ENCODE measurements around the gene XPNPEP3. TPM values are rescaled to one million over a fixed set of nuclear protein-coding genes. Genes with fewer than 3 reads are reported as not detected.
"Not testable (repeated sequence)": the region's sequence is repeated elsewhere in the genome, so short reads cannot be mapped to it uniquely, and the experiment has no call there.

The XPNPEP3 gene
- total and polyA plus RNA-seq, 5 donors: 7.1 to 25.6 (median 19.6) TPM

GRCh38 chr22:40894417-40894816 lies 37.5 kb downstream of the XPNPEP3 start:
- WGBS: 66% methylated on average over 4 of the region's 4 CpGs
- Histone ChIP-seq H3K9me3 (ENCODE audit: control insufficient read depth, low read length) (no peaks in the 10 kb centered on the region), H3K27ac (ENCODE audit: low read length) (no peak overlapping the region), H3K4me1 (ENCODE audit: control insufficient read depth, insufficient read depth, low read length) (peaks cover 3% of the 10 kb centered on the region), H3K4me3 (ENCODE audit: low read length) (no peak overlapping the region), H3K27me3 (ENCODE audit: control insufficient read depth, insufficient read depth) (no peaks in the 10 kb centered on the region)
- no peak for ATAC-seq
- intact Hi-C loops (cut with DNase I): no loop called here
- DNase-seq: no peak

GRCh38 chr22:40898850-40899357 lies 42.0 kb downstream of the XPNPEP3 start:
- H3K9me3 ChIP-seq (ENCODE audit: control insufficient read depth, low read length): no peaks in the 10 kb centered on the region
- DNase-seq (no peak), ATAC-seq (peak; percentile 35 to 36)
- no peaks in the 10 kb centered on the region for H3K27me3 ChIP-seq (ENCODE audit: control insufficient read depth, insufficient read depth)
- no peak overlapping the region for H3K27ac ChIP-seq (ENCODE audit: low read length)
- peaks cover under 1% of the 10 kb centered on the region for H3K4me1 ChIP-seq (ENCODE audit: control insufficient read depth, insufficient read depth, low read length)
- WGBS: 39% methylated on average over 3 of the region's 3 CpGs
- intact Hi-C loops (cut with DNase I): no loop called here
- no peak overlapping the region for H3K4me3 ChIP-seq (ENCODE audit: low read length)

- no peaks in the 10 kb centered on the region for H3K27me3 ChIP-seq (ENCODE audit: control insufficient read depth, insufficient read depth)
- no peak for ATAC-seq
- intact Hi-C loops (cut with DNase I): no loop called here
- no peaks in the 10 kb centered on the region for H3K4me1 ChIP-seq (ENCODE audit: control insufficient read depth, insufficient read depth, low read length)
- DNase-seq: no peak
- 93% methylated on average over 1 of the region's 1 CpG for WGBS
- H3K9me3 ChIP-seq (ENCODE audit: control insufficient read depth, low read length): no peaks in the 10 kb centered on the region
- H3K27ac ChIP-seq (ENCODE audit: low read length): no peak overlapping the region
- no peak overlapping the region for H3K4me3 ChIP-seq (ENCODE audit: low read length)
Observed at GRCh38 chr22:40904101-40904500, 47.2 kb downstream of the XPNPEP3 start.

GRCh38 chr22:40908895-40909294 lies 51.9 kb downstream of the XPNPEP3 start:
- H3K27me3 ChIP-seq (ENCODE audit: control insufficient read depth, insufficient read depth): no peaks in the 10 kb centered on the region
- no peaks in the 10 kb centered on the region for H3K9me3 ChIP-seq (ENCODE audit: control insufficient read depth, low read length)
- ATAC-seq (no peak), DNase-seq (no peak)
- no peak overlapping the region for H3K27ac ChIP-seq (ENCODE audit: low read length)
- H3K4me1 ChIP-seq (ENCODE audit: control insufficient read depth, insufficient read depth, low read length): no peaks in the 10 kb centered on the region
- 94% methylated on average over 6 of the region's 6 CpGs for WGBS
- intact Hi-C loops (cut with DNase I): no loop called here
- H3K4me3 ChIP-seq (ENCODE audit: low read length): no peak overlapping the region

GRCh38 chr22:40911772-40912171 lies 54.8 kb downstream of the XPNPEP3 start:
- intact Hi-C loops (cut with DNase I): no loop called here
- no peak for DNase-seq
- no peak for ATAC-seq
- Histone ChIP-seq H3K9me3 (ENCODE audit: control insufficient read depth, low read length) (no peaks in the 10 kb centered on the region), H3K4me1 (ENCODE audit: control insufficient read depth, insufficient read depth, low read length) (no peaks in the 10 kb centered on the region), H3K4me3 (ENCODE audit: low read length) (no peak overlapping the region), H3K27me3 (ENCODE audit: control insufficient read depth, insufficient read depth) (no peaks in the 10 kb centered on the region), H3K27ac (ENCODE audit: low read length) (no peak overlapping the region)
- WGBS: 86% methylated on average over 3 of the region's 3 CpGs

GRCh38 chr22:40912987-40913386 lies 56.0 kb downstream of the XPNPEP3 start:
- not testable (repeated sequence) for H3K4me3 ChIP-seq (ENCODE audit: low read length)

GRCh38 chr22:40919446-40919845 lies 62.5 kb downstream of the XPNPEP3 start:
- no peak overlapping the region for H3K4me3 ChIP-seq (ENCODE audit: low read length)
- 85% methylated on average over 5 of the region's 5 CpGs for WGBS
- intact Hi-C loops (cut with DNase I): no loop called here
- DNase-seq (no peak), ATAC-seq (no peak)
- H3K9me3 ChIP-seq (ENCODE audit: control insufficient read depth, low read length): no peaks in the 10 kb centered on the region
- no peaks in the 10 kb centered on the region for H3K4me1 ChIP-seq (ENCODE audit: control insufficient read depth, insufficient read depth, low read length)
- H3K27ac ChIP-seq (ENCODE audit: low read length): no peak overlapping the region
- H3K27me3 ChIP-seq (ENCODE audit: control insufficient read depth, insufficient read depth): no peaks in the 10 kb centered on the region

More at GRCh38 chr22:40912987-40913386, 56.0 kb downstream of the XPNPEP3 start:
- H3K9me3 ChIP-seq (ENCODE audit: control insufficient read depth, low read length); DNase-seq; ATAC-seq; H3K27me3 ChIP-seq (ENCODE audit: control insufficient read depth, insufficient read depth); intact Hi-C loops (cut with DNase I); H3K27ac ChIP-seq (ENCODE audit: low read length); H3K4me1 ChIP-seq (ENCODE audit: control insufficient read depth, insufficient read depth, low read length): not testable (repeated sequence)
- 97% methylated on average over 6 of the region's 6 CpGs for WGBS

- no peak for ATAC-seq
- intact Hi-C loops (cut with DNase I): loop anchor here in 3 of 4 donors (10.0 kb wide), 1 partner anchor 224 kb away; no protein-coding TSS in a partner anchor
- no peak overlapping the region for H3K27ac ChIP-seq (ENCODE audit: low read length)
- no peak overlapping the region for H3K4me3 ChIP-seq (ENCODE audit: low read length)
- DNase-seq: no peak
- no peaks in the 10 kb centered on the region for H3K4me1 ChIP-seq (ENCODE audit: control insufficient read depth, insufficient read depth, low read length)
- no peaks in the 10 kb centered on the region for H3K27me3 ChIP-seq (ENCODE audit: control insufficient read depth, insufficient read depth)
- WGBS: 87% methylated on average over 9 of the region's 9 CpGs
- no peaks in the 10 kb centered on the region for H3K9me3 ChIP-seq (ENCODE audit: control insufficient read depth, low read length)
Observed at GRCh38 chr22:40920526-40920925, 63.6 kb downstream of the XPNPEP3 start.

- peak; percentile 75 to 76 for ATAC-seq
- Histone ChIP-seq H3K4me3 (ENCODE audit: low read length) (no peak overlapping the region), H3K27ac (ENCODE audit: low read length) (no peak overlapping the region), H3K27me3 (ENCODE audit: control insufficient read depth, insufficient read depth) (no peaks in the 10 kb centered on the region), H3K4me1 (ENCODE audit: control insufficient read depth, insufficient read depth, low read length) (no peaks in the 10 kb centered on the region), H3K9me3 (ENCODE audit: control insufficient read depth, low read length) (no peaks in the 10 kb centered on the region)
- 57% methylated on average over 5 of the region's 5 CpGs for WGBS
- intact Hi-C loops (cut with DNase I): loop anchor here in 3 of 4 donors (10.0 kb wide), 1 partner anchor 222 kb away; no protein-coding TSS in a partner anchor
- no peak for DNase-seq
Observed at GRCh38 chr22:40922484-40923303, 65.7 kb downstream of the XPNPEP3 start.

- DNase-seq: no peak
- no peaks in the 10 kb centered on the region for H3K9me3 ChIP-seq (ENCODE audit: control insufficient read depth, low read length)
- H3K4me3 ChIP-seq (ENCODE audit: low read length): no peak overlapping the region
- WGBS: 22% methylated on average over 1 of the region's 1 CpG
- no peaks in the 10 kb centered on the region for H3K27me3 ChIP-seq (ENCODE audit: control insufficient read depth, insufficient read depth)
- H3K4me1 ChIP-seq (ENCODE audit: control insufficient read depth, insufficient read depth, low read length): no peaks in the 10 kb centered on the region
- intact Hi-C loops (cut with DNase I): loop anchor here in 3 of 4 donors (10.0 kb wide), 1 partner anchor 216 kb away; no protein-coding TSS in a partner anchor
- no peak overlapping the region for H3K27ac ChIP-seq (ENCODE audit: low read length)
- ATAC-seq: peak in 1 of 2 donors; percentile 39
Observed at GRCh38 chr22:40928657-40929056, 71.7 kb downstream of the XPNPEP3 start.

- WGBS: 94% methylated on average over 2 of the region's 2 CpGs
- Histone ChIP-seq H3K4me1 (ENCODE audit: control insufficient read depth, insufficient read depth, low read length) (no peaks in the 10 kb centered on the region), H3K4me3 (ENCODE audit: low read length) (no peak overlapping the region), H3K27ac (ENCODE audit: low read length) (no peak overlapping the region), H3K27me3 (ENCODE audit: control insufficient read depth, insufficient read depth) (no peaks in the 10 kb centered on the region), H3K9me3 (ENCODE audit: control insufficient read depth, low read length) (no peaks in the 10 kb centered on the region)
- intact Hi-C loops (cut with DNase I): no loop called here
- ATAC-seq: no peak
- no peak for DNase-seq
Observed at GRCh38 chr22:40932396-40932795, 75.4 kb downstream of the XPNPEP3 start.

All from right cardiac atrium (tissue), 5 donors.